ENCODE results near the gene PAFAH1B1. TPM values are rescaled to one million over a fixed set of nuclear protein-coding genes. Genes with fewer than 3 reads are reported as not detected.

PAFAH1B1 gene
- total and polyA plus RNA-seq, 12 donors: 42.4 to 166 (median 96.3) TPM

DNA sequence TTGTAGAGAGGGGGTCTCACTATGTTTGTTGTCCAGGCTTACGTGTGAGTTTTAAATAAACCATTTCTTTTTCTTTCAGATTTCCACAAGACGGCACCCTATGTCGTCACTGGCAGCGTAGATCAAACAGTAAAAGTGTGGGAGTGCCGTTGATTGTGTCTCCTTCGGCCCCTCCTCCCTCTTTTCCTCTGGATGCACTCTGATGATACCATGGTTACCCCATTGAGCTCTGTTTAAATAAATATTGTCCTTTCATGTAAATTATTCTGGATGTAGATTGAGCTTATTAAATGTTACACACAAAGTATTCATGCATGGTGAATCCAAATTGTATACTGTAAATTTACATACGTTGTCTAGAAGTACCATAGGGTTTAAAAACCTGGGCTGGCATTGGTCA, 88.2 kb downstream of the PAFAH1B1 start:
- no peak for DNase-seq
- intact Hi-C loops (cut with DNase I): no loop called here
- no peak for TF ChIP-seq CTCF (IDR thresholded peaks at IDR 0.05)
- TF ChIP-seq POLR2A (IDR thresholded peaks at IDR 0.05): no peak
- 85 to 96% (median 86%) methylated on average over 7 of the region's 7 CpGs for WGBS, 4 donors
- H3K4me3 ChIP-seq: no peak overlapping the region
- no peaks in the 10 kb centered on the region for H3K9me3 ChIP-seq (replicated peaks in 1 of 3)
- peaks cover 4 to 8% of the 10 kb centered on the region in 2 donors for H3K4me1 ChIP-seq (replicated peaks in 1 of 2)
- no peaks in the 10 kb centered on the region for H3K27me3 ChIP-seq
- H3K27ac ChIP-seq: no peak overlapping the region
- peaks cover 0 to 71% of the 10 kb centered on the region in 2 donors for H3K36me3 ChIP-seq (replicated peaks in 1 of 2)

DNA sequence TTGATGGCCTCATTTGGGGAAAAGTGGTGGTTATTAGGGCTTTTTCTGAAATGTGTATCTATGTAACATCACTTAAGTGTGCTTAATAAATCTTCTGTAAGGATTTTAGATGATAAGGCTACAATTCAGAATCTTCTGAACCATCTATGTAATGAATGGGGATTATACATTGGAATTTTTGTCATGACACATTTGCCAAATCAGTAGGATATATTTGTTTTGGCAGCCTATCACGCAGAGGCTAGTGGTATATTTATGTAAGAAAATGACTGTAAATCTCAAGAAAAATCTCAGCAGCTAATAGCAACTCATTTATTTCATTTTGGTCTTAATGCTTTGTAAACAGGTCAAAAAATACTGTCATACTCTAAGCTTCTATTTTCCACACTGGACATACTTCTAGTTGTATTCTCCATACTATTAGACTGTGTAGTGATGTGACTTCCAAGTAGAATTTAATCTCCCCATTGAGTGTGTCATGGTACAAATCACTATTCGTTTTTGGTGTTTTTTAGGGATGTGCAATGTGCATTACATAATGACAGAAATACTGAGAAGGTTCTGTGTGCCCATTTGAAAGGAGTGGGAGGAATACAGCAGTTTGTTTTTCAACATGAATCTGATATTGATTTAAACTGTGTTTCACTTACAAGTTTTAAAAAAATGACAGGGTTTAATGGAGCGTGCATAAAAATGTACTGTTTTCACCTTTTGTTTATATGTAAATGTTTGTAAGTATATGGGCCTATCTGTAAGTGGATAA, 88.9 kb downstream of the PAFAH1B1 start:
- H3K9me3 ChIP-seq (replicated peaks in 1 of 3): no peaks in the 10 kb centered on the region
- no peak overlapping the region for H3K4me3 ChIP-seq
- H3K27me3 ChIP-seq: no peaks in the 10 kb centered on the region
- H3K4me1 ChIP-seq (replicated peaks in 1 of 2): peaks cover 10 to 15% of the 10 kb centered on the region in 2 donors
- no peak for TF ChIP-seq CTCF (IDR thresholded peaks at IDR 0.05)
- no peak for TF ChIP-seq POLR2A (IDR thresholded peaks at IDR 0.05)
- intact Hi-C loops (cut with DNase I): no loop called here
- 74 to 80% (median 76%) methylated on average over 3 of the region's 3 CpGs for WGBS, 4 donors
- no peak for DNase-seq
- peaks cover 0 to 68% of the 10 kb centered on the region in 2 donors for H3K36me3 ChIP-seq (replicated peaks in 1 of 2)
- no peak overlapping the region for H3K27ac ChIP-seq

GRCh38 chr17:2683912-2684311, 90.5 kb downstream of the PAFAH1B1 start:
- H3K9me3 ChIP-seq (replicated peaks in 1 of 3): no peaks in the 10 kb centered on the region
- no peak for DNase-seq
- intact Hi-C loops (cut with DNase I): no loop called here
- H3K27me3 ChIP-seq: no peaks in the 10 kb centered on the region
- peaks cover 0 to 52% of the 10 kb centered on the region in 2 donors for H3K36me3 ChIP-seq (replicated peaks in 1 of 2)
- peaks cover 12 to 20% of the 10 kb centered on the region in 2 donors for H3K4me1 ChIP-seq (replicated peaks in 1 of 2)
- H3K4me3 ChIP-seq: no peak overlapping the region
- no peak for TF ChIP-seq CTCF (IDR thresholded peaks at IDR 0.05)
- no peak for TF ChIP-seq POLR2A (IDR thresholded peaks at IDR 0.05)
- WGBS, 4 donors: 61 to 82% (median 73%) methylated on average over 8 of the region's 8 CpGs
- no peak overlapping the region for H3K27ac ChIP-seq

- TF ChIP-seq POLR2A (IDR thresholded peaks at IDR 0.05): no peak
- no peak for TF ChIP-seq CTCF (IDR thresholded peaks at IDR 0.05)
- Histone ChIP-seq H3K9me3 (replicated peaks in 1 of 3) (no peaks in the 10 kb centered on the region), H3K4me1 (replicated peaks in 1 of 2) (peaks cover 12 to 26% of the 10 kb centered on the region in 2 donors), H3K4me3 (no peak overlapping the region), H3K27ac (no peak overlapping the region), H3K36me3 (replicated peaks in 1 of 2) (peaks cover 0 to 50% of the 10 kb centered on the region in 2 donors), H3K27me3 (no peaks in the 10 kb centered on the region)
- no peak for DNase-seq
- intact Hi-C loops (cut with DNase I): no loop called here
- WGBS, 4 donors: 92 to 94% (median 93%) methylated on average over 18 of the region's 18 CpGs
These were observed 91.1 kb downstream of the PAFAH1B1 start for GRCh38 chr17:2684549-2684948.

Measured in adrenal gland (tissue), 12 donors.